ENCODE data around the gene FBXW9. TPM values are rescaled to one million over a fixed set of nuclear protein-coding genes. Genes with fewer than 3 reads are reported as not detected.
"Not testable (repeated sequence)": the region's sequence is repeated elsewhere in the genome, so short reads cannot be mapped to it uniquely, and the experiment has no call there.

FBXW9 gene
- total RNA-seq, 3 donors from 2014 or later (not counting 1 experiment from before 2014, with no cell fraction given), result 2.2 to 3.2 (median 2.9) TPM

- H3K27ac Mint-ChIP-seq, result peak overlapping the region; percentile 29 to 52
- intact Hi-C loops (cut with micrococcal nuclease), result no loop called here
- peaks cover 24 to 32% of the 10 kb centered on the region in 2 donors for H3K4me1 Mint-ChIP-seq
- H3K27me3 ChIP-seq (ENCODE audit: control insufficient read depth, insufficient read depth, low read length), result no peaks in the 10 kb centered on the region
- ATAC-seq (no peak), DNase-seq (no peak)
- TF ChIP-seq CTCF (IDR thresholded peaks at IDR 0.05), result no peak
- H3K9me3 ChIP-seq (ENCODE audit: control insufficient read depth, insufficient read depth, low read length), result no peaks in the 10 kb centered on the region
- 81% methylated on average over 3 of the region's 3 CpGs for WGBS (ENCODE audit: insufficient coverage)
- no peak overlapping the region for H3K4me3 ChIP-seq (ENCODE audit: low read length)
- H3K4me1 ChIP-seq (ENCODE audit: control insufficient read depth, insufficient read depth, low read length), result peaks cover 39% of the 10 kb centered on the region
- H3K27ac ChIP-seq (ENCODE audit: low read length), result no peak overlapping the region
- no peaks in the 10 kb centered on the region for H3K9me3 Mint-ChIP-seq
- H3K36me3 ChIP-seq (ENCODE audit: control insufficient read depth, insufficient read depth, low read length), result peaks cover 31% of the 10 kb centered on the region
- H3K36me3 Mint-ChIP-seq, result no peaks in the 10 kb centered on the region
- H3K4me3 Mint-ChIP-seq, result no peak overlapping the region
- H3K27me3 Mint-ChIP-seq (ENCODE audit: low read depth in 2 of 2), result no peaks in the 10 kb centered on the region
These were observed 33.6 kb upstream of the FBXW9 start for GRCh38 chr19:12730064-12730463.

GRCh38 chr19:12727745-12728433 is 31.5 kb upstream of the FBXW9 start:
- H3K27ac ChIP-seq (ENCODE audit: low read length), result no peak overlapping the region
- peaks cover 31% of the 10 kb centered on the region for H3K36me3 ChIP-seq (ENCODE audit: control insufficient read depth, insufficient read depth, low read length)
- TF ChIP-seq CTCF (IDR thresholded peaks at IDR 0.05), result no peak
- H3K36me3 Mint-ChIP-seq, result no peaks in the 10 kb centered on the region
- H3K27ac Mint-ChIP-seq, result no peak overlapping the region
- H3K27me3 Mint-ChIP-seq (ENCODE audit: low read depth in 2 of 2), result no peaks in the 10 kb centered on the region
- H3K4me3 ChIP-seq (ENCODE audit: low read length), result no peak overlapping the region
- WGBS (ENCODE audit: insufficient coverage), result 98% methylated on average over 9 of the region's 9 CpGs
- H3K9me3 ChIP-seq (ENCODE audit: control insufficient read depth, insufficient read depth, low read length), result no peaks in the 10 kb centered on the region
- H3K4me1 Mint-ChIP-seq, result peaks cover 28 to 35% of the 10 kb centered on the region in 2 donors
- ATAC-seq (no peak), DNase-seq (no peak)
- peaks cover 39% of the 10 kb centered on the region for H3K4me1 ChIP-seq (ENCODE audit: control insufficient read depth, insufficient read depth, low read length)
- no peaks in the 10 kb centered on the region for H3K9me3 Mint-ChIP-seq
- H3K27me3 ChIP-seq (ENCODE audit: control insufficient read depth, insufficient read depth, low read length), result no peaks in the 10 kb centered on the region
- no peak overlapping the region for H3K4me3 Mint-ChIP-seq
- intact Hi-C loops (cut with micrococcal nuclease), result no loop called here

- peaks cover 28% of the 10 kb centered on the region for H3K36me3 ChIP-seq (ENCODE audit: control insufficient read depth, insufficient read depth, low read length)
- H3K4me1 ChIP-seq (ENCODE audit: control insufficient read depth, insufficient read depth, low read length), result peaks cover 34% of the 10 kb centered on the region
- 94% methylated on average over 2 of the region's 2 CpGs for whole genome bisulfite sequencing (ENCODE audit: insufficient coverage)
- H3K9me3 ChIP-seq (ENCODE audit: control insufficient read depth, insufficient read depth, low read length), result no peaks in the 10 kb centered on the region
- DNase-seq (no peak), ATAC-seq (no peak)
- intact Hi-C loops (cut with micrococcal nuclease), result no loop called here
- H3K4me3 Mint-ChIP-seq, result no peak overlapping the region
- no peaks in the 10 kb centered on the region for H3K27me3 ChIP-seq (ENCODE audit: control insufficient read depth, insufficient read depth, low read length)
- no peak overlapping the region for H3K27ac ChIP-seq (ENCODE audit: low read length)
- no peaks in the 10 kb centered on the region for H3K9me3 Mint-ChIP-seq
- TF ChIP-seq CTCF (IDR thresholded peaks at IDR 0.05), result no peak
- peaks cover 23 to 33% of the 10 kb centered on the region in 2 donors for H3K4me1 Mint-ChIP-seq
- H3K27ac Mint-ChIP-seq, result peak overlapping the region in 1 of 2 donors; percentile 60
- H3K36me3 Mint-ChIP-seq, result no peaks in the 10 kb centered on the region
- no peaks in the 10 kb centered on the region for H3K27me3 Mint-ChIP-seq (ENCODE audit: low read depth in 2 of 2)
- no peak overlapping the region for H3K4me3 ChIP-seq (ENCODE audit: low read length)
These were observed 30.5 kb upstream of the FBXW9 start for GRCh38 chr19:12726988-12727316.

GRCh38 chr19:12725612-12726011 is 29.2 kb upstream of the FBXW9 start:
- DNase-seq; H3K4me3 ChIP-seq (ENCODE audit: low read length); H3K27ac ChIP-seq (ENCODE audit: low read length); H3K9me3 Mint-ChIP-seq; intact Hi-C loops (cut with micrococcal nuclease); H3K4me3 Mint-ChIP-seq; H3K27ac Mint-ChIP-seq; ATAC-seq; H3K27me3 Mint-ChIP-seq (ENCODE audit: low read depth in 2 of 2); H3K36me3 Mint-ChIP-seq; H3K9me3 ChIP-seq (ENCODE audit: control insufficient read depth, insufficient read depth, low read length); H3K27me3 ChIP-seq (ENCODE audit: control insufficient read depth, insufficient read depth, low read length): not testable (repeated sequence)
- H3K36me3 ChIP-seq (ENCODE audit: control insufficient read depth, insufficient read depth, low read length), result peaks cover 22% of the 10 kb centered on the region
- H3K4me1 Mint-ChIP-seq, result peaks cover 30 to 44% of the 10 kb centered on the region in 2 donors
- WGBS (ENCODE audit: insufficient coverage), result 94% methylated on average over 10 of the region's 10 CpGs
- H3K4me1 ChIP-seq (ENCODE audit: control insufficient read depth, insufficient read depth, low read length), result peaks cover 37% of the 10 kb centered on the region
